Esophagus squamous epithelium (tissue), 5 donors: Measurements from ENCODE around the gene ARRB1. TPM values are rescaled to one million over a fixed set of nuclear protein-coding genes. Genes with fewer than 3 reads are reported as not detected.

ENCODE experiments used
- DNase-seq: peaks from one replicate; lab custom pipeline; 2025; lab: John Stamatoyannopoulos, UW
- H3K27ac ChIP-seq, 4 donors: fragments of 200-600 bp; sonication (generic); one replicate each; pipeline ENCODE4 v1.5.1; 2016 to 2019; ENCODE audit warnings: mild to moderate bottlenecking in 1 of 4
- H3K27me3 ChIP-seq, 4 donors: fragments of 200-600 bp; sonication (generic); 1 replicate in 3 of 4; 2 replicates in 1 of 4; pipeline versions ENCODE4 v1.5.1 to v1.6.0; 2017 to 2021; ENCODE audit warnings: antibody characterized with exemption in 1 of 4
- H3K36me3 ChIP-seq, 3 donors: fragments of 200-600 bp; sonication (generic); one replicate each; pipeline ENCODE4 v1.5.1; 2016 to 2019
- H3K4me1 ChIP-seq, 3 donors: fragments of 200-600 bp; sonication (generic); one replicate each; pipeline ENCODE4 v1.5.1; 2017 to 2019
- H3K4me3 ChIP-seq, 4 donors: fragments of 200-600 bp; sonication (generic); 1 replicate in 3 of 4; 2 replicates in 1 of 4; pipeline ENCODE4 v1.5.1; 2016 to 2019; ENCODE audit warnings: mild to moderate bottlenecking in 2 of 4, moderate library complexity in 1 of 4
- H3K9me3 ChIP-seq, 3 donors: fragments of 200-600 bp; sonication (generic); one replicate each; pipeline ENCODE4 v1.5.1; 2016 to 2019
- CTCF ChIP-seq, 6 experiments: fragments of 450-650 bp in 4 of 6; fragments of 200-600 bp in 2 of 6; sonication (generic) in 2 of 6; IDR thresholded peaks; one replicate each; pipeline ENCODE4 v1.5.1; 2016 to 2019; ENCODE audit warnings: antibody characterized with exemption in 6 of 6, mild to moderate bottlenecking in 4 of 6, moderate library complexity in 4 of 6
- POLR2A ChIP-seq, 4 donors: fragments of 450-650 bp; IDR thresholded peaks; one replicate each; pipeline ENCODE4 v1.6.1; 2017; ENCODE audit warnings: antibody characterized with exemption in 4 of 4, mild to moderate bottlenecking in 4 of 4, moderate library complexity in 3 of 4
- WGBS, 2 donors: methylation state at CpG; one replicate each; pipeline ENCODE4 v1.1.5; 2018; 5-methylcytosine and 5-hydroxymethylcytosine counted together
- intact Hi-C: fragments of 100-400 bp; cut with DNase I; formaldehyde crosslinking; loops from one replicate; pipeline ENCODE4 v1.15.0; 2022
- total RNA-seq, 4 donors: library from RNA; depleted of rRNA; stranded (reverse); fragments of >200 nt; gene quantifications; one replicate each; pipeline ENCODE4 v1.1.0, GENCODE V29; 2016
- donor health status: DM: yes; HTN: yes; CAD: no.

Gene ARRB1
- total RNA-seq, 4 donors from 2014 or later, result 9.6 to 24.8 (median 17.8) TPM

GRCh38 chr11:75344186-75344585 is 7.3 kb downstream of the ARRB1 start:
- peak overlapping the region in 3 of 4 donors; percentile 87 to 97 (median 93) for H3K27ac ChIP-seq
- intact Hi-C loops, result no loop called here
- no peaks in the 10 kb centered on the region for H3K36me3 ChIP-seq
- 70% methylated on average over 2 of the region's 3 CpGs; no CpG with 5 or more reads in 1 of the 2 donors for WGBS, 2 donors
- H3K4me3 ChIP-seq, result no peak overlapping the region
- peaks cover 96 to 100% (median 99%) of the 10 kb centered on the region in 3 donors for H3K4me1 ChIP-seq
- DNase-seq, result no peak
- H3K9me3 ChIP-seq, result no peaks in the 10 kb centered on the region
- no peak for TF ChIP-seq CTCF (IDR thresholded peaks at IDR 0.05)
- TF ChIP-seq POLR2A (IDR thresholded peaks at IDR 0.05), result no peak
- no peaks in the 10 kb centered on the region for H3K27me3 ChIP-seq

DNA sequence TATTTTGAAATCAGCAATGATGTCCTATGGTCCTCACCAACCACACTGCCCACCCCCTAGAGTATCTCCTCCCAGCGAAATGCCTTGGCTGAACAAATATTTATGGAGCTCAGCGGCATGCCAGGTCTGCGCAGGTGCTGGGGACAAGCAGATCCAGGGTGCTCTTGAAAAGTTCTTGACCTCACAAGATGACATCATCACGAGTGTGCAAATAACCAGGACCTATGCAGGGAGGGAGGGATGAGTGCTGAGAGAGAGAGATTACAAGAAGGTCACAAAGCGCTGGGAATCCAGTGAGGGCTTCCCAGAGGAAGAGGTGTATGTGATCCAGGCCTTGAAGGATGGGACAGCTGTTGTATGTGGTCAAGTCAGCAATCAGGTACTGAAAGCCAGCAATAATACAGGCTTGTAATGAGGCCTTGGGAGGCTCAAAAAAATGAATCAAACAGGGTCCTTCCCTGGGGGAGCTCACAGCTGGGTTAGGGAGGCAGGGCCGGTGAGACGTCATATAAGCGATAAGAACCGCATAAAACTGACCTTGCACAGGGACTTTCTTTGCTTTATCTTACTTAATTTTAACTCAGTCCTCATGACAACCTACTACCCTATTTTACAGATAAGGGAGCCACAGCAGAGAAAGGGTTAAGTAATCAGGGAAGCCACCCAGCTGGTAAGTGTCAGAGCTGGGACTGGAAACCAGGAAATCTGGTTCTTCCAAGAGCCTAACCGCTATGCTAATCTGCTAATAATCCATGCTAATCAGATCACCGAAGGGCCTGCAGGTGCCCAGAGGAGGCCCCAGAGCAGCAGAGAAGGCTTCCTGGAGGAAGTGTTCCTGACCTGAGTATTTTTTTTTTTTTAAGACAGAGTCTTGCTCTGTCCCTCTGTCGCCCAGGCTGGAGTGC is 8.2 kb downstream of the ARRB1 start:
- Histone ChIP-seq H3K27ac (peak overlapping the region; percentile 23 to 97 (median 90)), H3K4me3 (peak overlapping the region in 1 of 4 donors; percentile 26), H3K9me3 (no peaks in the 10 kb centered on the region), H3K36me3 (no peaks in the 10 kb centered on the region), H3K27me3 (no peaks in the 10 kb centered on the region), H3K4me1 (peaks cover 98 to 100% (median 99%) of the 10 kb centered on the region in 3 donors)
- 53 to 61% methylated on average over 10 to 12 of the region's 12 CpGs for WGBS, 2 donors
- TF ChIP-seq POLR2A (IDR thresholded peaks at IDR 0.05), result no peak
- no peak for TF ChIP-seq CTCF (IDR thresholded peaks at IDR 0.05)
- no peak for DNase-seq
- intact Hi-C loops, result no loop called here

DNA sequence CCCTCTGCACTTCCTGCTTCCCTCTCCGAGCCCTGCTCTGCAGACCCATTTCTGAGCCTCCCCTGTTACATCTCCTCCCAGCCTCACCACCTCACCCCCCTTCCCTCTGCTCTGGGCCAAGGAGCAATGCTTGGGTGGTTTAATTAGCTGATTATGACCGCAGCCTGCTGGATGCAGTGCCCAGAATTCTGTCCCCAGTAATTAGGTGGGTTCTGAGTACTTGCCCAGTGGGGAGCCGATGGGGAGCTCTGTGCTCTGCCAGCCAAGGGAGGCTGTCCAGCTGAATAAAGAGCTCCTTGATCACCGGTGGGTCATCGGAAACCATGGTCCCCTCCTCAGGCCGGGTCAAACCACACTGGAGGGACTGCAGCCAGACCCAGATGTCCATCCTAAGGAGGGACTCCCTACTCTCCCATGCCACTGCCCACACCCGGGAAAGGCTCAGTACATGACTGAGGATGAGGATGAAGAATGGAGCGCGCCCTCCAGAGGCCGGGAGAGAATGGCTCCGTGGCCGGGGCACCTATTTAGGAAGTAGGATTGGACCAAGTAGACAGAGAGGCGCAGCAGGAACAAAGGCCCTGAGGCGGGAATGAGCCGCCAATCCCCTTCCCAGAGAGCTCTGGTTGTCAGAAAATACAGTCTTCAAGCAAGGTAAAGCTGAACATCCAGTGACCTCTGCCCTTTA is 9.1 kb downstream of the ARRB1 start:
- no peak overlapping the region for H3K4me3 ChIP-seq
- peaks cover 96 to 100% (median 99%) of the 10 kb centered on the region in 3 donors for H3K4me1 ChIP-seq
- H3K27me3 ChIP-seq, result no peaks in the 10 kb centered on the region
- intact Hi-C loops, result no loop called here
- WGBS, 2 donors, result 77 to 80% methylated on average over 4 to 10 of the region's 15 CpGs
- no peak for TF ChIP-seq POLR2A (IDR thresholded peaks at IDR 0.05)
- TF ChIP-seq CTCF (IDR thresholded peaks at IDR 0.05), result no peak
- H3K36me3 ChIP-seq, result no peaks in the 10 kb centered on the region
- peak overlapping the region; percentile 62 to 97 (median 90) for H3K27ac ChIP-seq
- no peaks in the 10 kb centered on the region for H3K9me3 ChIP-seq
- no peak for DNase-seq

- Histone ChIP-seq H3K4me1 (peaks cover 95 to 100% (median 98%) of the 10 kb centered on the region in 3 donors), H3K9me3 (no peaks in the 10 kb centered on the region), H3K36me3 (no peaks in the 10 kb centered on the region), H3K27ac (peak overlapping the region; percentile 62 to 97 (median 90)), H3K27me3 (no peaks in the 10 kb centered on the region), H3K4me3 (no peak overlapping the region)
- DNase-seq, result no peak
- TF ChIP-seq POLR2A (IDR thresholded peaks at IDR 0.05) (no peak), CTCF (IDR thresholded peaks at IDR 0.05) (no peak)
- WGBS, 2 donors, result 42% methylated on average over 2 of the region's 5 CpGs; no CpG with 5 or more reads in 1 of the 2 donors
- intact Hi-C loops, result no loop called here
Observed at GRCh38 chr11:75341612-75342011, 9.8 kb downstream of the ARRB1 start.
